IMR-90 (cell line): ENCODE results near the gene ESRRB. TPM values are rescaled to one million over a fixed set of nuclear protein-coding genes. Genes with fewer than 3 reads are reported as not detected.

Source experiments
- ATAC-seq: fragments of 200-7000 bp; cut with Tn5 transposase; 2 replicates; pipeline ENCODE4 v1.9.1; 2020; ENCODE audit warnings: low read depth, mild to moderate bottlenecking, moderate library complexity
- BruUV-seq: library from RNA; stranded (reverse); fragments of 400-500 nt; replicated peaks from 2 replicates; lab custom pipeline; 2021; lab: Mats Ljungman, UMichigan
- CTCF ChIA-PET: fragments of 300-600 bp; formaldehyde crosslinking; extraction: SDS; loops from one replicate; lab custom pipeline; 2021; ENCODE audit warnings: antibody characterized with exemption; lab: Yijun Ruan, JAX
- POLR2A ChIA-PET: fragments of 300-600 bp; sonication (Branson Sonifier 250); formaldehyde crosslinking; loops from one replicate; lab custom pipeline; 2022; ENCODE audit warnings: antibody characterized with exemption; ENCODE audit not compliant: unreplicated experiment; lab: Charles Lee
- DNase-seq: peaks from one replicate; pipeline ENCODE4 v3.0.0; 2013
- H2AFZ ChIP-seq: replicated peaks from 2 replicates; pipeline ENCODE3; 2013; ENCODE audit warnings: low read length, mild to moderate bottlenecking; ENCODE audit not compliant: poor library complexity
- H2AK5ac ChIP-seq: 2 replicates; pipeline ENCODE4 v1.6.1; 2013; ENCODE audit warnings: low read depth, low read length, inconsistent platforms
- H2AK9ac ChIP-seq: replicated peaks from 2 replicates; pipeline ENCODE3; 2013; ENCODE audit warnings: mild to moderate bottlenecking, low read depth, low read length, moderate library complexity; ENCODE audit not compliant: poor library complexity
- H2BK120ac ChIP-seq: 2 replicates; pipeline ENCODE4 v1.6.1; 2013; ENCODE audit warnings: low read depth, low read length, inconsistent platforms
- H2BK15ac ChIP-seq: 3 replicates; pipeline ENCODE4 v1.6.1; 2013; ENCODE audit warnings: low read depth, low read length, inconsistent platforms
- H2BK20ac ChIP-seq: 2 replicates; pipeline ENCODE4 v1.6.1; 2013; ENCODE audit warnings: low read depth, mild to moderate bottlenecking, inconsistent platforms, low read length, moderate library complexity
- H2BK5ac ChIP-seq: 2 replicates; pipeline ENCODE4 v1.6.1; 2013; ENCODE audit warnings: mild to moderate bottlenecking, low read depth, low read length, inconsistent platforms; ENCODE audit not compliant: poor library complexity, severe bottlenecking
- H3K14ac ChIP-seq: replicated peaks from 2 replicates; pipeline ENCODE4 v1.6.1; 2013; ENCODE audit warnings: low read depth, low read length, inconsistent platforms
- H3K18ac ChIP-seq: 2 replicates; pipeline ENCODE4 v1.6.1; 2013; ENCODE audit warnings: low read depth, low read length, control low read depth
- H3K23ac ChIP-seq: 2 replicates; pipeline ENCODE4 v1.6.1; 2013; ENCODE audit warnings: low read depth, low read length, inconsistent platforms
- H3K27ac ChIP-seq: 2 replicates; pipeline ENCODE4 v1.5.1; 2013; ENCODE audit warnings: mild to moderate bottlenecking, control low read depth, low read length; ENCODE audit not compliant: insufficient read depth
- H3K27me3 ChIP-seq: 2 replicates; pipeline ENCODE4 v1.6.1; 2013; ENCODE audit warnings: low read length; ENCODE audit not compliant: control insufficient read depth, insufficient read depth
- H3K36me3 ChIP-seq: 2 replicates; pipeline ENCODE4 v1.6.1; 2013; ENCODE audit warnings: low read length, mixed read lengths; ENCODE audit not compliant: control insufficient read depth, insufficient read depth
- H3K4ac ChIP-seq: 2 replicates; pipeline ENCODE4 v1.6.1; 2013; ENCODE audit warnings: low read depth, low read length, inconsistent platforms
- H3K4me1 ChIP-seq: 2 replicates; pipeline ENCODE4 v1.6.1; 2013; ENCODE audit warnings: low read length, mixed read lengths; ENCODE audit not compliant: control insufficient read depth, insufficient read depth
- H3K4me2 ChIP-seq: 2 replicates; pipeline ENCODE4 v1.6.1; 2013; ENCODE audit warnings: low read depth, mild to moderate bottlenecking, control low read depth, low read length, moderate library complexity
- H3K4me3 ChIP-seq: 2 replicates; pipeline ENCODE4 v1.5.1; 2013; ENCODE audit warnings: low read depth, mild to moderate bottlenecking, control low read depth, low read length, moderate library complexity; ENCODE audit not compliant: insufficient read depth
- H3K56ac ChIP-seq: 2 replicates; pipeline ENCODE4 v1.6.1; 2013; ENCODE audit warnings: low read length, inconsistent platforms; ENCODE audit not compliant: insufficient read depth; ENCODE audit errors: extremely low read depth
- H3K79me1 ChIP-seq, 2 experiments: 2 replicates each; pipeline ENCODE4 v1.6.1; 2013; ENCODE audit warnings: low read length in 2 of 2, inconsistent platforms in 1 of 2, low read depth in 1 of 2
- H3K9ac ChIP-seq: 2 replicates; pipeline ENCODE4 v1.6.1; 2013; ENCODE audit warnings: low read depth, low read length, control low read depth
- H3K9me1 ChIP-seq: 2 replicates; pipeline ENCODE4 v1.6.1; 2013; ENCODE audit warnings: low read length, inconsistent platforms; ENCODE audit not compliant: insufficient read depth
- H3K9me3 ChIP-seq: 2 replicates; pipeline ENCODE4 v1.6.1; 2013; ENCODE audit warnings: low read length; ENCODE audit not compliant: control insufficient read depth, insufficient read depth
- H4K20me1 ChIP-seq: 2 replicates; pipeline ENCODE4 v1.6.1; 2013; ENCODE audit warnings: low read length, inconsistent platforms; ENCODE audit not compliant: insufficient read depth
- H4K5ac ChIP-seq: 2 replicates; pipeline ENCODE4 v1.6.1; 2013; ENCODE audit warnings: mild to moderate bottlenecking, low read depth, low read length, control low read depth
- H4K8ac ChIP-seq, 2 experiments: 2 replicates each; pipeline ENCODE4 v1.6.1; 2013; ENCODE audit warnings: low read depth in 2 of 2, low read length in 2 of 2, control low read depth in 1 of 2, inconsistent platforms in 1 of 2
- H4K91ac ChIP-seq: 2 replicates; pipeline ENCODE4 v1.6.1; 2013; ENCODE audit warnings: low read depth, low read length, inconsistent platforms; ENCODE audit not compliant: insufficient read depth
- CEBPB ChIP-seq: IDR thresholded peaks from 2 replicates; pipeline ENCODE4 v1.6.1; 2012; ENCODE audit warnings: low read depth, low read length, improper control_type of control experiment
- CHD1 ChIP-seq: IDR thresholded peaks from 2 replicates; pipeline ENCODE4 v1.6.1; 2012; ENCODE audit warnings: low read depth, low read length, improper control_type of control experiment
- MAFK ChIP-seq: IDR thresholded peaks from 2 replicates; pipeline ENCODE4 v1.6.1; 2012; ENCODE audit warnings: low read depth, low read length, improper control_type of control experiment
- POLR2A ChIP-seq: IDR thresholded peaks from 2 replicates; pipeline ENCODE4 v1.6.1; 2012; ENCODE audit warnings: mild to moderate bottlenecking, low read depth, low read length
- RAD21 ChIP-seq: IDR thresholded peaks from 2 replicates; pipeline ENCODE4 v1.6.1; 2012; ENCODE audit warnings: low read length, improper control_type of control experiment
- RFX5 ChIP-seq: IDR thresholded peaks from 2 replicates; pipeline ENCODE4 v1.8.0; 2012; ENCODE audit warnings: low read depth, mild to moderate bottlenecking, low read length, moderate library complexity
- SMC3 ChIP-seq: fragments of 150-350 bp; IDR thresholded peaks from 2 replicates; pipeline ENCODE4 v1.6.1; 2016; ENCODE audit warnings: low read depth, mild to moderate bottlenecking, antibody characterized with exemption, low read length, moderate library complexity
- WGBS, 2 experiments: methylation state at CpG; one replicate each; pipeline versions ENCODE4 v1.1.5 to v1.1.7; 2013; ENCODE audit warnings: missing lambda C conversion rate in 2 of 2; ENCODE audit not compliant: insufficient read length in 1 of 2; ENCODE audit errors: extremely low coverage in 2 of 2; 5-methylcytosine and 5-hydroxymethylcytosine counted together
- dilution Hi-C: fragments of 300-500 bp; cut with HindIII; formaldehyde crosslinking; loops from one replicate; pipeline ENCODE4 v1.14.3; 2018; ENCODE audit warnings: low sequenced_read_pairs; ENCODE audit not compliant: unreplicated experiment
- in situ Hi-C: fragments of 300-500 bp; cut with MboI; formaldehyde crosslinking; loops from 3 replicates; pipeline ENCODE4 v1.14.3; 2019; ENCODE audit warnings: low sequenced_read_pairs, inconsistent platforms, mixed read lengths
- intact Hi-C: fragments of 100-400 bp; cut with micrococcal nuclease; formaldehyde crosslinking; loops from 2 replicates; pipeline ENCODE4 v1.10.0; 2022
- polyA plus RNA-seq, 3 experiments: library from polyadenylated mRNA; depleted of rRNA; stranded (reverse); fragments of >200 nt; gene quantifications; 2 replicates each; pipeline ENCODE4 v1.2.3, GENCODE V29; 2012; ENCODE audit warnings: low replicate concordance in 1 of 3
- total RNA-seq: library from RNA; depleted of rRNA; stranded (reverse); fragments of >200 nt; gene quantifications from 2 replicates; pipeline ENCODE4 v1.2.3, GENCODE V29; 2012

Gene ESRRB
- total and polyA plus RNA-seq, 2 of the 4 experiments (the other 2 are of a cell fraction), result not detected

GRCh38 chr14:76500011-76500410 lies 124.1 kb downstream of the ESRRB start:
- Histone ChIP-seq H3K4ac (no peak overlapping the region), H2BK120ac (no peak overlapping the region), H2BK15ac (no peak overlapping the region), H2AK9ac (no peak overlapping the region), H3K14ac (no peak overlapping the region), H3K4me1 (no peaks in the 10 kb centered on the region), H3K36me3 (no peaks in the 10 kb centered on the region), H4K5ac (no peak overlapping the region), H3K9me1 (no peaks in the 10 kb centered on the region), H3K18ac (no peak overlapping the region), H2AK5ac (no peak overlapping the region), H3K9me3 (no peaks in the 10 kb centered on the region), H3K9ac (no peak overlapping the region), H2BK5ac (no peak overlapping the region), H3K27me3 (no peaks in the 10 kb centered on the region), H3K4me3 (no peak overlapping the region), H3K23ac (no peak overlapping the region), H2BK20ac (no peak overlapping the region), H3K27ac (no peak overlapping the region), H3K4me2 (no peak overlapping the region), H4K20me1 (no peaks in the 10 kb centered on the region), H3K56ac (no peak overlapping the region), H2AFZ (no peak overlapping the region), H4K8ac (no peak overlapping the region), H3K79me1 (no peaks in the 10 kb centered on the region), H4K91ac (no peak overlapping the region)
- dilution Hi-C loops (no loop called here), in situ Hi-C loops (no loop called here), intact Hi-C loops (no loop called here)
- ATAC-seq (no peak), DNase-seq (peak; percentile 20)
- no CpG with 5 or more reads among the region's 6 CpGs for WGBS, 2 experiments
- CTCF ChIA-PET, result no interaction called here
- TF ChIP-seq POLR2A, result no peak
- no peak for TF ChIP-seq CEBPB
- TF ChIP-seq CHD1, result no peak
- TF ChIP-seq RFX5, result no peak
- no peak for TF ChIP-seq MAFK
- no peak for TF ChIP-seq SMC3
- no peak for TF ChIP-seq RAD21
- BruUV-seq, result no TSS peak
- POLR2A ChIA-PET, result no interaction called here
